Measurements from ENCODE around the gene LMCD1. TPM values are rescaled to one million over a fixed set of nuclear protein-coding genes. Genes with fewer than 3 reads are reported as not detected.
A peak's percentile ranks its signal among the peaks of the same experiment; 100 is the strongest.

Gene LMCD1
- total and polyA plus RNA-seq, 2 of the 8 experiments (the other 6 are each of a cell fraction or from before 2014, with no cell fraction given), result 12.3 to 26.5 TPM

GRCh38 chr3:8472549-8472948 is 29.1 kb upstream of the LMCD1 start:
- H3K79me2 ChIP-seq (ENCODE audit: control insufficient read depth in 1 of 2, insufficient read depth in 2 of 2, low read length in 2 of 2), result 0 out of 4 replicates have a peak, but pooled peaks cover 0 to 3% of the 10 kb centered on the region in 2 experiments
- H3K27ac ChIP-seq (ENCODE audit: low read depth, low read length), result no peak overlapping the region
- no peaks in the 10 kb centered on the region for H4K20me1 ChIP-seq (replicated peaks in 1 of 2; ENCODE audit: control insufficient read depth in 1 of 2, insufficient read depth in 2 of 2, low read length in 2 of 2)
- no peak overlapping the region for H3K56ac ChIP-seq (replicated peaks; ENCODE audit: insufficient read length, low read depth, low read length)
- H4K5ac ChIP-seq (ENCODE audit: insufficient read length, low read depth, low read length), result no peak overlapping the region
- ChIA-PET POLR2A (ENCODE audit: partially characterized antibody) (interaction anchor here (1.4 kb wide), 1 partner anchor 20 kb away, joined by 4 read pairs; no protein-coding TSS in a partner anchor), CTCF (ENCODE audit: partially characterized antibody) (interaction anchor here (0.6 to 2.7 kb wide), 9 partner anchors 11 to 162 kb away, joined by 3 to 9 read pairs (median 4); no protein-coding TSS in a partner anchor)
- no peak overlapping the region for H2BK120ac ChIP-seq (replicated peaks; ENCODE audit: low read depth, low read length)
- no peak overlapping the region; the same call in 1 of the 2 replicates for H2AK5ac ChIP-seq (ENCODE audit: low read depth, low read length)
- FAIRE-seq, result no peak
- no peak overlapping the region for H2BK15ac ChIP-seq (ENCODE audit: low read length)
- peaks cover 0 to 4% (median 2%) of the 10 kb centered on the region in 4 experiments; a peak in 2 of 7 replicates for H3K4me1 ChIP-seq (replicated peaks in 1 of 4; ENCODE audit: control insufficient read depth in 3 of 4, insufficient read depth in 4 of 4, low read length in 3 of 4)
- H4K91ac ChIP-seq (replicated peaks; ENCODE audit: insufficient read length, low read length), result no peak overlapping the region
- no peak overlapping the region for H4K8ac ChIP-seq (ENCODE audit: extremely low read depth, insufficient read depth, low read length)
- H3K14ac ChIP-seq (ENCODE audit: insufficient read length), result no peak overlapping the region
- H2BK20ac ChIP-seq (ENCODE audit: low read length), result no peak overlapping the region
- no peaks in the 10 kb centered on the region for H3K9me3 ChIP-seq (ENCODE audit: insufficient read depth in 2 of 2, low read depth in 1 of 2, low read length in 1 of 2)
- no peaks in the 10 kb centered on the region for H3K23me2 ChIP-seq (ENCODE audit: low read depth, low read length)
- no peaks in the 10 kb centered on the region for H3K36me3 ChIP-seq (ENCODE audit: control insufficient read depth in 2 of 4, insufficient read depth in 4 of 4, low read length in 3 of 4)
- no peaks in the 10 kb centered on the region for H3K27me3 ChIP-seq (replicated peaks in 1 of 4; ENCODE audit: control insufficient read depth in 3 of 4, extremely low read depth in 1 of 4, insufficient read depth in 3 of 4, low read length in 3 of 4)
- H3K9ac ChIP-seq (replicated peaks in 1 of 4; ENCODE audit: extremely low read depth in 1 of 4, low read depth in 3 of 4, low read length in 3 of 4), result 0 out of 7 replicates have a peak overlapping the region, but pooled peaks of 1 of the 4 experiments have one; percentile 34
- WGBS, 2 experiments (ENCODE audit: extremely low coverage in 1 of 2, insufficient coverage in 1 of 2, insufficient read length in 1 of 2, insufficient replicate concordance in 2 of 2, low coverage in 1 of 2, low lambda C conversion rate in 2 of 2, missing lambda C conversion rate in 1 of 2), result 50% methylated on average over 1 of the region's 2 CpGs; no CpG with 5 or more reads in 1 of the 2 experiments
- no peak overlapping the region for H3K23ac ChIP-seq (ENCODE audit: insufficient read length)
- H3K18ac ChIP-seq (ENCODE audit: extremely low read depth, low read length), result no peak overlapping the region
- no peak overlapping the region for H2AFZ ChIP-seq (ENCODE audit: low read length)
- no peak overlapping the region for H3K4me3 ChIP-seq (ENCODE audit: extremely low read depth in 1 of 4, insufficient read depth in 2 of 4, low read depth in 3 of 4, low read length in 4 of 4)
- no peak overlapping the region for H2BK5ac ChIP-seq (ENCODE audit: low read depth, low read length)
- DNase-seq (ENCODE audit: low read depth in 1 of 2, low spot score in 2 of 2), result no peak
- H3K4me2 ChIP-seq (ENCODE audit: insufficient read depth in 1 of 2, low read depth in 2 of 2, low read length in 2 of 2), result no peak overlapping the region; a peak in 1 of 4 replicates
- no peak overlapping the region for H3K4ac ChIP-seq (replicated peaks; ENCODE audit: insufficient read length, low read depth, low read length)
- no peaks in the 10 kb centered on the region for H3K79me1 ChIP-seq (ENCODE audit: low read depth, low read length)
- H2BK12ac ChIP-seq (ENCODE audit: low read depth, low read length), result no peak overlapping the region
- TF ChIP-seq USF2 (IDR thresholded peaks at IDR 0.05; ENCODE audit: low read length), result no peak
- TF ChIP-seq SP2 (IDR thresholded peaks at IDR 0.05; ENCODE audit: low read length), result no peak
- TF ChIP-seq ZNF274 (IDR thresholded peaks at IDR 0.05; ENCODE audit: borderline replicate concordance, extremely low read depth, low read length), result no peak
- no peak for TF ChIP-seq POLR2AphosphoS5 (IDR thresholded peaks at IDR 0.05; ENCODE audit: low read depth, low read length)
- TF ChIP-seq TCF12 (IDR thresholded peaks at IDR 0.05; ENCODE audit: low read depth, low read length), result no peak
- no peak for TF ChIP-seq JUND (IDR thresholded peaks at IDR 0.05; ENCODE audit: low read length)
- no peak for TF ChIP-seq EZH2 (IDR thresholded peaks at IDR 0.05; ENCODE audit: low read depth, low read length, severe bottlenecking)
- no peak for TF ChIP-seq TAF1 (IDR thresholded peaks at IDR 0.05; ENCODE audit: low read depth, low read length)
- no peak for TF ChIP-seq YY1 (IDR thresholded peaks at IDR 0.05; ENCODE audit: low read depth, low read length)
- no peak for TF ChIP-seq KDM1A (IDR thresholded peaks at IDR 0.05; ENCODE audit: borderline replicate concordance, low read length)
- TF ChIP-seq EGR1 (IDR thresholded peaks at IDR 0.05; ENCODE audit: borderline replicate concordance, low read depth, low read length), result no peak
- no peak for TF ChIP-seq CTBP2 (IDR thresholded peaks at IDR 0.05; ENCODE audit: borderline replicate concordance, insufficient read depth, insufficient read length, low read length)
- no peak for TF ChIP-seq CEBPB (IDR thresholded peaks at IDR 0.05; ENCODE audit: low read depth, low read length)
- no peak for TF ChIP-seq GTF2F1 (IDR thresholded peaks at IDR 0.05; ENCODE audit: borderline replicate concordance, low read depth, low read length)

Measured in H1 (cell line).